ENCODE data around the gene MTARC2.

The MTARC2 gene

DNA sequence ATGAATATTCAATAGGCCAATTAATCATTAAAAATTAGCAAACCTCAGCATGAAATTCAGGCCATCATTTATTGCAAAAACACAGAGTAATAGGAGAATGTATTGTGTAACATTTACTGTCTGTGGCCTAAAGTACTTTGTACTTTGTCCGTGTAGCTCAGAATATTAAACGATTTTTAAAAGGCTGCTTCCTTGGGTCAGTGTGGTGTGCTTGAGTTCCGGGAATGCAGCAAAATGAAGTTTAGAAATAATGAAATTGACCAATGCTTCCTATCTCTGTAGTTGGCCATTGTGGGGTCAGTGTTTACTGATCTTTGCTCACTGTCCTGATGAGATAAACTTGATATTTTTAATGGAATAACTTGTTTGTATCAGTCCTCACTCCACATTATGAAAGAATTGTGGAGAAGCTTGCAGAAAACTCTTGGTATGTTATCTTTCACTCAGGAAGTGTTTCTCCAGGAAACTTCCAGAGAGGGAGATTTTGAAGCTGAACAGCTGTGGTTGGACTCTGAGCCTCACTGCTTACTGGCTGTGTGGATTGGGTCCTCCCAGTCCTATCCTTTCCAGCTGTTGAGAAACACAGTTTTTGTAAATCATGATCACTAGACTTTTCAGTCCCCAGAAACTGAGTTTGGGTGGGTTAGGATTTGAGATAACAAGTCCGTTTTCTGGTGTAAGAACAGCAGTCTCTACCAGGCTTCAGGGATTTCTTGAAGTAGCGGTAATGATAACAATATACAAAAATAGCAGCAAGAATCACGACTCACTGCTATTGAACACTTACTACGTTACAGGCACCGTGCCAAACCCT lies 19.4 kb downstream of the MTARC2 start:
- no peak overlapping the region for H3K27ac ChIP-seq
- DNase-seq (ENCODE audit: low read depth, low spot score) = no peak

DNA sequence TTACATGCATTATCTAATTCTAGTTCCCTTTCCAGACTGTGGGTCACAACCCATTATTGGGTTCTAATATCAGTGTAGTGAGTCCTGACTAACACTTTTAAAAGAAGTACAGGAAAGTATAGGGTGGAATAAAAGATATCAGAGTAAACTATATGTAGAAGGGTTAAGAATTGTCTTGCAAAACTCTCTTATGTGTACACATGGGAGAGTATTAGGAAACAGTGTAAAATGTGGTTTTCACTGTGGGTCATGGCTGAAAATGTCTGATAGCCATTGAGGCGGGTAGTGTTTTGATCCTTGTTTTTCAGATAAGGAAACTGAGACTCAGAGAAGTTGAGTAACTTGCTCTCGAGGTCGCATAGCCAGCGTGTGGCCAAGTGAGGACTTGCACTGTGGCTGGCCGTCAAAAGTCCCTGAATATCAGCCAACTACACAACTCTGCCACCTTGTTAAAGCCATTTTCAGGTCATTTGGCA lies 20.0 kb downstream of the MTARC2 start:
- DNase-seq (ENCODE audit: low read depth, low spot score) = no peak
- H3K27ac ChIP-seq = no peak overlapping the region

DNA sequence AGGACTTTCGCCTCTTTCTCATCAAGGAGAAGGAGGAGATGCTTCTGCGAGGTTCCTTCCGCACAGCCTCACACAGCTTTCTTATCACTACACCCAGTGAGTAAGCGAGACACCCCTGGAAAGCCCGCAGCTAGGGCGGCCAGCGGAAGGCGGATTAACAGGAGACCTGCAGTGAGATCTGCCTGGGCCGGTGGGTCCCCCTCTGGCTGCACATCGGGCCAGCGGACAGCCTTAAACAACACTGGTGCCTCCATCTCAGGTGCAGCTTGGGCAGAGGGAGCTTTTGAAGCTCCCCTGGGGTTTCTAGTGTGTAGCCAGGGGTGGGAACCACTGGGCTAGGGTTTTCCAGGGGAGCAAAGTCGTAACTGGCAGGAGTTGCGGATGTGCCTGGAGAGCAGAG lies 21.1 kb downstream of the MTARC2 start:
- no peak overlapping the region for H3K27ac ChIP-seq

DNA sequence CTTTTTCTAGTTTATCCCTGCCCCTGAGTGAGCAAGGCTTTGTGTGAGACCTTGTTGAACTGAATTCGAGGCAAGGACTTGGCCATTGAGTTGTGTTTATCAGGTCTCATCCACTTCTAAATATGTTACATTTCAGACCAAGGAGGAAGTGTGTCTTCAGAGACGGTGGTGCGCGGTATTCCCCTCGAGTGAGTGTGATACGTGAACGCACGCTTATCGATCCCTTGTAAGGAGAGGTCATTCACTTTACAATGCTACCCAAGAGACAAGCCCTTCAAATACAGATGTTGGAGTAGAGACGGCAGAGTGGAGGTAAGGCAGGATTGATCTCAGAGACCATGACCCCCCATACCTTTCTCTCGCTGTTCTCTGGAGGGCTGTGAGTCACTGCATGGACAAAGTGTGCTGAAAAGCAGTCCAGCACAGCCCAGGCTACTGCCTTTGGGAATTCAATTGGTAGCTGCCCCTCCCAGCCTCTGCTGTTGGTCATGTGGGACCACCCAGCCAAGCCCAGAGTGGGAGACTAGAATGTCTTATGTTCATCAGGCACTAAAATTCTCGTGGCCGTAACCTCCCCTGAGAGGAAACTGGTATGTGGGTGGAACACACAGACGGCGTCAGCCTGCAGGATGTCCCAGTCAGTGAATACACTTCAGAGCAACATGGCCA lies 22.3 kb downstream of the MTARC2 start:
- H3K27ac ChIP-seq = no peak overlapping the region
- no peak for DNase-seq (ENCODE audit: low read depth, low spot score)

More for the DNA sequence above, 21.1 kb downstream of the MTARC2 start:
- no peak for DNase-seq (ENCODE audit: low read depth, low spot score)

DNA sequence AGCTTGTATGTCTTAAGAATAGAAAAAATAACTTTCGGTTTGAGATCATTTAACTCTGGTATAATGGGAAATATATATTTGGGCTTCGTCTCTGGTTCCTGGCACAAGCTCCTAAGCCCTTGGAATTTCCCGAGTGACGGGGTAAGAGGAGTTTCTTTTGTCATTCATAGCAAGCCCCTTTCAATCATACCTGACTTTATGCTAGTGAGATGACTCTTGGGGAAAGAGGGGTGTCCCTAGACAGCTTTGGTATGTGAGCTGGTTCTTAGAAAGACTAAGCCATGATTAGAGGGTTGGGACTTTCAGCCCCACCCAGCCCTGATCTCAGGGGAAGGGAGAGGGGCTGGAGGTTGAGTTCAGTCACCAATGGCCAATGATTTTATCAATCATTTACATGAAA lies 24.7 kb downstream of the MTARC2 start:
- no peak for DNase-seq (ENCODE audit: low read depth, low spot score)
- H3K27ac ChIP-seq = no peak overlapping the region

GRCh38 chr1:220775240-220775853 lies 27.2 kb downstream of the MTARC2 start:
- no peak overlapping the region for H3K27ac ChIP-seq

GRCh38 chr1:220776254-220776653 lies 28.1 kb downstream of the MTARC2 start:
- no peak for DNase-seq (ENCODE audit: low read depth, low spot score)
- no peak overlapping the region for H3K27ac ChIP-seq

More at GRCh38 chr1:220775240-220775853, 27.2 kb downstream of the MTARC2 start:
- no peak for DNase-seq (ENCODE audit: low read depth, low spot score)

DNA sequence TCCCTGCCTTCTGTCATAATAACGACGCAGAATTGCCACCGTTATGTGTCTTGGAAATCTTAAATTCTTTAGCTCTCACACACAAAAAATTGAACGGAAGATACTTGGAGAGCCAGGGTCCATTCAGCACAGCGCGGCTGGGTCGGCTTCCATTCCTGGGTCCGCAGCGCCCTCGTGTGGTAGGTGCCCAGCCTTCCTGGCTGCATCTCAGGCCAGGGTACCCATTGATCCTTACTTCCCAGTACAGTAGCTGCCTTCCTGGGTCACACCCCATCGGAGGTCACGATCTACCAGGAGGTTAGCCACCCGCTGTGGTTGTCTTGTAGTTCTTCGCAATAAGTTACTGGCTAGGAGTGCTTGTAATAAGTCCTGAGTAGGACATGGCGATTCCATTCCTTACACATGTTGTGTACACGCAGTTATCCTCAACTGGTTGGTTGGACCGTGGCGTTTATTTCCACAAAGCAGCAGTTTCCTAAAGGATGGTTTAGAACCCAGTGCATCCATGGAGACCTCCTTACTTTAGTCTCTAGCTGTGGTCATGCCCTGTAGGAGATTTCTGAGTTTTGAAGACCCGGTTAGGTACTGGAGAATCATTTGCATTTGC lies 28.7 kb downstream of the MTARC2 start:
- no peak overlapping the region for H3K27ac ChIP-seq
- DNase-seq (ENCODE audit: low read depth, low spot score) = no peak

GRCh38 chr1:220783453-220783852 lies 35.3 kb downstream of the MTARC2 start:
- H3K27ac ChIP-seq = no peak overlapping the region
- DNase-seq (ENCODE audit: low read depth, low spot score) = no peak

DNA sequence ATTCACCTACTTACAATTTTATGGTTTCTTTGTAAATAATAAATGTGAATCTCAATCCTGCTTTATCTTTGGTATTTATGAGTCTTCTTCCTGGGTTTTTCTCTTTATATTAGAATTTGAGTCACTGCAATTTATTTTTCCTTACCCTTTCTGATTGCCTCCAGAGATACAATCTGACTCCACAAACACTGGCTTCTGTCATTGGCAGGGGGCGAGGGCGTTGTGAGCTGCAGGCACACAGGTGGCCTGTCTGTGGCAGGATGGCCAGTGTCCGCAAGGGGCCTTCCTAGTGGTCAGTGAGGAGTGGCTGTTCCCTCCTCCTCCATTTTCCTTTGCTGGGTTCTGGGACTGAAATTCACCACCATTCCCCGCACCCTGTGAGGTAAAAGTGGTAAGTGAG lies 36.6 kb downstream of the MTARC2 start:
- DNase-seq (ENCODE audit: low read depth, low spot score) = no peak
- H3K27ac ChIP-seq = no peak overlapping the region

DNA sequence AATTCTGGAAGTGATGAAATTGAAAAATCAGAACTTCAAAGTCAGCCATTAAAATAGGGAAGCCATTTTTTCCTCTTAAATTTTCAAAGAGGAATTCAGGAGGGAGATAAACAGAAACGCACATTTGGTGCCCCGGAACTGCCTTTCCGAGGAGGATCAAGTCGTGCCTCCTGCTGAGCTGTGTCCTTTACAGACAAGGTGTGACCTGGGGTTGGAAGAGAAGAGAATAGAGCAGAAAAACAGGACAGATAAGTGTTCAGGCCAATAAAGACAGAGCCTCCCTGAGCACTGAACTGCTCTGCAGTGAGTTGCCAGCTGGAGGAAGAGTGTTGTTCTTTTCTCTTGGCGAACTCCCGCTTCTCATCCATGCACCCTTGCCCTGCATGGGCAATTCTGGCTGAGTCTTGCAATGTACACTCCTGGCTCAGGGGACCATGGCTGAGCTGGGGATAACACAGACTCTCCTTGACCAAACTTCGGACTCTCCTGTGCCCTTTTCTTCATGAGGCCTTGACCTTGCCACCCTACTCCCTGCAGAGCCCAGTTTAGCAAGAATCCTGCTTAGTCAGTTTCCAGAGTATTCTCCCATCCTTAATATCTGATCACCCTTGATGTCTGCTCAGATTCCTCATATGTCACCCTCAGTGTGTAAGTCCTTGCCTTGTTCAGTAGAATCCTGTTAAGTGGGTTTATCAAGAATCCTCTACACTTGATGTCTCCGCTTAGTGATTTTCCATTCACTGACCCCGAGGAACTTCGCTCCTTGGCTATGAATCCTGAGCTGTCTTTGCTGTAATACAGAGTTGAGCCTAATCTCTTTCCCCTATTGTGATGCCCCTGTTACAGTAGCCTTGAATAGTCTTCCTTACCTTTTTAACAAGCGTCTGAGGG lies 37.3 kb downstream of the MTARC2 start:
- DNase-seq (ENCODE audit: low read depth, low spot score) = no peak
- no peak overlapping the region for H3K27ac ChIP-seq

GRCh38 chr1:220786057-220786336 lies 37.9 kb downstream of the MTARC2 start:
- DNase-seq (ENCODE audit: low read depth, low spot score) = no peak
- H3K27ac ChIP-seq = no peak overlapping the region

GRCh38 chr1:220786337-220787068 lies 38.4 kb downstream of the MTARC2 start, which contains the start of gene MTARC1:
MTARC1 (plus strand) TSS chr1:220786913; CDS start chr1:220786945, 32 bp downstream.
- no peak for DNase-seq (ENCODE audit: low read depth, low spot score)
- H3K27ac ChIP-seq = no peak within 1 kb of the TSS

DNA sequence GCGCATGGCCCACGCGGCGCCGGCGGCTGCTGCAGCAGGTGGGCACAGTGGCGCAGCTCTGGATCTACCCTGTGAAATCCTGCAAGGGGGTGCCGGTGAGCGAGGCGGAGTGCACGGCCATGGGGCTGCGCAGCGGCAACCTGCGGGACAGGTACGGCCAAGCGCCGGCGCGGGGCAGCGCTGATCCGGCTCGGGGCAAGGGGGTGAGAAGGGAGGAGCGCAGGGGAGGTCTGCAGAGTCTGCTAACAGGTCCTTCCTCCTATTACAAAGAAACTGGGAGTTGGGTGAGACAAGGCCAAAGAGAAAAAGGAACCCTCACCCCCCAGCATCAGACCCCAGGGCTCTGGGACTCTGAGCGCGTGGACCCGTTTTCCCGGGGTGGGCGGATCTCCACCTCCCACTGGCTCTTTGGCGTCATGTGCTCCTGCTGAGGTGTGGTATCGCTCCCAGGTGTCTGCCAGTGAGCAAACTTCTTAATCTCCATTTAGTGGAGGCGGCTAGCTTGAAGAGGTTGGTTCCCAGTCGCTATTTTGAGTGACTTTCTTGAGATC lies 39.0 kb downstream of the MTARC2 start:
- DNase-seq (ENCODE audit: low read depth, low spot score) = no peak
- H3K27ac ChIP-seq = no peak overlapping the region

- no peak overlapping the region for H3K27ac ChIP-seq
- DNase-seq (ENCODE audit: low read depth, low spot score) = no peak
Observed at GRCh38 chr1:220788900-220789299, 40.8 kb downstream of the MTARC2 start.

- no peak overlapping the region for H3K27ac ChIP-seq
- DNase-seq (ENCODE audit: low read depth, low spot score) = no peak
Observed at GRCh38 chr1:220789532-220790147, 41.5 kb downstream of the MTARC2 start.

GRCh38 chr1:220791285-220791684 lies 43.2 kb downstream of the MTARC2 start:
- no peak for DNase-seq (ENCODE audit: low read depth, low spot score)
- no peak overlapping the region for H3K27ac ChIP-seq

- no peak for DNase-seq (ENCODE audit: low read depth, low spot score)
Observed at GRCh38 chr1:220791956-220792355, 43.8 kb downstream of the MTARC2 start.

DNA sequence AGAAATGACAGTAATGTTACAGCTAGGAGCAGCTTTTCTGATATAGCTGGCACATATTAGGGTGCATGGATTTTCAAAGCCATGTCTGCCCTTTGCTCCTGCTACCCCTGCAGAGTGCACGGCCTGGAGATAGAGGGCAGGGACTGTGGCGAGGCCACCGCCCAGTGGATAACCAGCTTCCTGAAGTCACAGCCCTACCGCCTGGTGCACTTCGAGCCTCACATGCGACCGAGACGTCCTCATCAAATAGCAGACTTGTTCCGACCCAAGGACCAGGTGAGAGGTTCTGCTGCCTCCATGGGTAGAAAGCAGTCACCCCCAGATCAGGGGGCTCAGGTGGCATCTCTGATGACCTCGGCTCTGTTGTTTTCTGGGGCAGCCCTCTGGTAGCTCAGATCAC lies 48.4 kb downstream of the MTARC2 start:
- DNase-seq (ENCODE audit: low read depth, low spot score) = no peak
- no peak overlapping the region for H3K27ac ChIP-seq

More at GRCh38 chr1:220791956-220792355, 43.8 kb downstream of the MTARC2 start:
- H3K27ac ChIP-seq = no peak overlapping the region
